GM10248 (cell line): ENCODE results near the gene PRR33.

Source experiments
- CTCF ChIA-PET: fragments of 300-600 bp; sonication (Branson Sonifier 250); formaldehyde crosslinking; extraction: SDS; loops from one replicate; lab custom pipeline; 2021; ENCODE audit warnings: antibody characterized with exemption; lab: Yijun Ruan, JAX
- POLR2A ChIA-PET: fragments of 350-650 bp; sonication (Branson Sonifier 250); formaldehyde crosslinking; extraction: SDS; loops from one replicate; lab custom pipeline; 2020; ENCODE audit warnings: antibody characterized with exemption; lab: Yijun Ruan, JAX
- DNase-seq: peaks from one replicate; pipeline ENCODE4 v3.0.0; 2012; ENCODE audit errors: extremely low spot score
- CTCF ChIP-seq: IDR thresholded peaks from 2 replicates; pipeline ENCODE4 v1.5.1; 2012; ENCODE audit warnings: mild to moderate bottlenecking, low read depth; ENCODE audit errors: extremely low read depth, missing control alignments, control extremely low read depth

Gene PRR33

GRCh38 chr11:1872267-1872985, 19.3 kb downstream of the PRR33 start:
- CTCF ChIA-PET: interaction anchor here (1.0 kb wide), 1 partner anchor 10 kb away, joined by 3 read pairs; no protein-coding TSS in a partner anchor
- no peak for DNase-seq
- POLR2A ChIA-PET: interaction anchor here (0.6 kb wide), 1 partner anchor 9 kb away, joined by 3 read pairs; no protein-coding TSS in a partner anchor
- TF ChIP-seq CTCF: no peak

- DNase-seq: no peak
- CTCF ChIA-PET: no interaction called here
- no peak for TF ChIP-seq CTCF
- POLR2A ChIA-PET: no interaction called here
Observed at GRCh38 chr11:1871531-1871930, 20.2 kb downstream of the PRR33 start.

- CTCF ChIA-PET: interaction anchor here (0.9 to 2.6 kb wide), 3 partner anchors 12 to 35 kb away, joined by 3 to 16 read pairs (median 5); no protein-coding TSS in a partner anchor
- DNase-seq: no peak
- TF ChIP-seq CTCF: no peak
- POLR2A ChIA-PET: no interaction called here
Observed at GRCh38 chr11:1870721-1871466, 20.8 kb downstream of the PRR33 start.

DNA sequence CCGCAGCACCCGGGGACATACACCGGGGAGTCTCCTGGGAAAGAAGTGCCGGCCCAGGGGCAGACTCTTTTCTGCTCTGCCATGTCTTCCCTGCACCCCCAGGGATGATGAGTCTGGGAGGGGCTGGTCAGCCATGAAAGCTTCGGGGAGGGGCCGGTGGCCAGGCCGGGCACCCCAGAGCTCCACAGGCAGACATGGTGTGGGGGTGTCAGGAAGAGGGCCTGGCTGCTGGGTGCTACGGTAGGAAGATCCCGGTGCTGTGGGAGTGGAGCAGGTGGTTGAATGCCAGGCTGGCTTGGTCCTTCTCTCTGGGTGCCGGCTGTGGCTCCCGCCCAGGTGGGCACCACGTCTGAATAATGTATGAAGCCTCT, 21.4 kb downstream of the PRR33 start:
- TF ChIP-seq CTCF: no peak
- no peak for DNase-seq
- CTCF ChIA-PET: interaction anchor here (0.9 to 2.6 kb wide), 3 partner anchors 12 to 34 kb away, joined by 3 to 16 read pairs (median 5); no protein-coding TSS in a partner anchor
- POLR2A ChIA-PET: no interaction called here

DNA sequence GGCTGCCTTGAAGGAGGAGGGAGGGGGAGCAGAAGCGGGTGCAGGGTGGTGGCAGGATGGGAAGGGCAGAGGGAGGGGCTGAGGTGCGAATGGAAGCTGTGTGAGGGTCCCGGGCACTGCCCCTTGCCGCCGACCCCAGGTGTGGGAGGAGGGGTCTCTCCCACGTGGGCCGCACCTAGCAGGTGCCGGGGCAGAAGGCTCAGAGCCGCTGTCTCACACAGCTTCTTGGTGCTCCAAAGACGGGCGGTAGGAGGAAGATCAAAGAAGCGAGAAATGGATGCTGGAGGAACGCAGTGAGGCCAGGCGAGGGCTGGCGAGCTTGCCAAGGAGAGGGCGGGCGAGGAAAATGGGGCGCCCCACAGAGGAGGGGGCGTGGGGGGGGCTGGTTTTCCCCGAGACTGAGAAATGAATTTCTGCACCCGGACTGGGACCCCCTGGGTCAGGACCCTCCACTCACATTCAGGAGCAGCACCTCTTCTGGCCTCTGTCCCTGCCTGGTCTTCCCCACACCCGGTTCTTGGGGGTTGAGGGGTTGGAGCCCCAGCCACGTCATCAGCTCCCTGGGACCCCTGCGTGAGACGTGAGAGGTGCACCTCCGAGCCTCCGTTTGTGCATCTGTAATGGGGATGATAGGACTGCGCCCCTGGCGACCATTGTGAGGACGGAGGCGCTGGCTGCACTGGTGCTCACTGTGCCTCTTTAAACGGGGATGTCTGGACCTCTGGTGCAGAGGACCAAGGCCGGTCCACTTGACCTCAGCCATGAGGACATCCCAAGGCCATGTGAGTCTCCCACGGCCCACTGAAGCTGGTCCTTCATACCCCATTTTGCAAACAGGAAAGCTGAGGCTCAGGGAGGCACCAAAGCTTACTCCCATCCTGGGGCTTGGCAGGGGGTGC, 22.0 kb downstream of the PRR33 start:
- DNase-seq: no peak
- ChIA-PET CTCF (interaction anchor here (2.5 to 2.6 kb wide), 2 partner anchors 13 to 34 kb away, joined by 5 to 16 read pairs; no protein-coding TSS in a partner anchor), POLR2A (no interaction called here)

More for the DNA sequence above, 22.0 kb downstream of the PRR33 start:
- TF ChIP-seq CTCF: no peak
